H9 (cell line): ENCODE results near the gene CPAMD8. TPM values are rescaled to one million over a fixed set of nuclear protein-coding genes. Genes with fewer than 3 reads are reported as not detected.

Experiments used
- DNase-seq: peaks from one replicate; pipeline ENCODE4 v3.0.0-alpha.2; 2017
- H2AFZ ChIP-seq: one replicate; pipeline ENCODE4 v1.6.1; 2013; ENCODE audit warnings: mild to moderate bottlenecking, low read length, control low read depth, moderate library complexity
- H2AK5ac ChIP-seq: 2 replicates; pipeline ENCODE4 v1.6.1; 2013; ENCODE audit warnings: low read length, control low read depth, mixed read lengths; ENCODE audit not compliant: insufficient read length
- H2BK120ac ChIP-seq: one replicate; pipeline ENCODE4 v1.6.1; 2013; ENCODE audit warnings: low read depth, mild to moderate bottlenecking, low read length, control low read depth, inconsistent platforms; ENCODE audit not compliant: poor library complexity, severe bottlenecking
- H2BK12ac ChIP-seq: 2 replicates; pipeline ENCODE4 v1.6.1; 2013; ENCODE audit warnings: low read length, control low read depth, mixed read lengths, low read depth; ENCODE audit not compliant: insufficient read length
- H2BK15ac ChIP-seq: 2 replicates; pipeline ENCODE4 v1.6.1; 2013; ENCODE audit warnings: low read depth, low read length, control low read depth
- H2BK20ac ChIP-seq: one replicate; pipeline ENCODE4 v1.6.1; 2013; ENCODE audit warnings: low read depth, mild to moderate bottlenecking, low read length, control low read depth, inconsistent platforms; ENCODE audit not compliant: poor library complexity, severe bottlenecking
- H2BK5ac ChIP-seq: 2 replicates; pipeline ENCODE4 v1.6.1; 2013; ENCODE audit warnings: low read length, control low read depth, mixed read lengths; ENCODE audit not compliant: insufficient read length
- H3K14ac ChIP-seq: 2 replicates; pipeline ENCODE4 v1.6.1; 2013; ENCODE audit warnings: low read length, control low read depth; ENCODE audit not compliant: insufficient read depth
- H3K18ac ChIP-seq: 2 replicates; pipeline ENCODE4 v1.6.1; 2013; ENCODE audit warnings: low read depth, mild to moderate bottlenecking, mixed read lengths, low read length, control low read depth; ENCODE audit not compliant: insufficient read length
- H3K23ac ChIP-seq: 2 replicates; pipeline ENCODE4 v1.6.1; 2013; ENCODE audit warnings: low read length, control low read depth, mixed read lengths, low read depth; ENCODE audit not compliant: insufficient read length
- H3K23me2 ChIP-seq: 2 replicates; pipeline ENCODE4 v1.6.1; 2013; ENCODE audit warnings: low read depth, mild to moderate bottlenecking, mixed read lengths, low read length, control low read depth; ENCODE audit not compliant: insufficient read length, poor library complexity, severe bottlenecking
- H3K27ac ChIP-seq: 2 replicates; pipeline ENCODE4 v1.5.1; 2013; ENCODE audit warnings: low read length, control low read depth, mixed read lengths, low read depth; ENCODE audit not compliant: insufficient read length
- H3K27me3 ChIP-seq: 2 replicates; pipeline ENCODE4 v1.6.1; 2013; ENCODE audit warnings: low read length, control low read depth, inconsistent platforms; ENCODE audit not compliant: insufficient read depth
- H3K4ac ChIP-seq: 2 replicates; pipeline ENCODE4 v1.6.1; 2013; ENCODE audit warnings: low read depth, mild to moderate bottlenecking, control low read depth, inconsistent platforms, low read length, moderate library complexity
- H3K4me1 ChIP-seq: 2 replicates; pipeline ENCODE4 v1.6.1; 2013; ENCODE audit warnings: low read length, control low read depth, inconsistent platforms; ENCODE audit not compliant: insufficient read depth
- H3K4me2 ChIP-seq: 2 replicates; pipeline ENCODE4 v1.6.1; 2013; ENCODE audit warnings: low read length, control low read depth, mixed read lengths; ENCODE audit not compliant: insufficient read length, insufficient read depth
- H3K56ac ChIP-seq: 2 replicates; pipeline ENCODE4 v1.6.1; 2013; ENCODE audit warnings: low read depth, mild to moderate bottlenecking, mixed read lengths, low read length, control low read depth; ENCODE audit not compliant: insufficient read length
- H3K79me1 ChIP-seq: 2 replicates; pipeline ENCODE4 v1.6.1; 2013; ENCODE audit warnings: low read depth, mild to moderate bottlenecking, moderate library complexity, low read length, control low read depth, inconsistent platforms; ENCODE audit not compliant: insufficient read depth, poor library complexity, severe bottlenecking
- H3K79me2 ChIP-seq: 2 replicates; pipeline ENCODE4 v1.6.1; 2013; ENCODE audit warnings: low read length, control low read depth, inconsistent platforms; ENCODE audit not compliant: insufficient read depth
- H3K9ac ChIP-seq: 2 replicates; pipeline ENCODE4 v1.6.1; 2013; ENCODE audit warnings: low read length, control low read depth, mixed read lengths; ENCODE audit not compliant: insufficient read length; ENCODE audit errors: extremely low read depth
- H3K9me3 ChIP-seq: one replicate; pipeline ENCODE4 v1.6.1; 2013; ENCODE audit warnings: low read depth, low read length, inconsistent platforms; ENCODE audit not compliant: control insufficient read depth
- H3T11ph ChIP-seq: one replicate; pipeline ENCODE4 v1.6.1; 2013; ENCODE audit warnings: mild to moderate bottlenecking, low read length, control low read depth, inconsistent platforms
- H4K20me1 ChIP-seq: one replicate; pipeline ENCODE4 v1.6.1; 2013; ENCODE audit not compliant: control insufficient read depth, insufficient read length, insufficient read depth
- H4K5ac ChIP-seq: 2 replicates; pipeline ENCODE4 v1.6.1; 2013; ENCODE audit warnings: low read depth, mild to moderate bottlenecking, mixed read lengths, low read length, control low read depth; ENCODE audit not compliant: insufficient read length
- H4K8ac ChIP-seq: replicated peaks from 2 replicates; pipeline ENCODE4 v1.6.1; 2013; ENCODE audit warnings: low read length, control low read depth, mixed read lengths, low read depth; ENCODE audit not compliant: insufficient read length
- H4K91ac ChIP-seq: 2 replicates; pipeline ENCODE4 v1.6.1; 2013; ENCODE audit warnings: low read depth, mild to moderate bottlenecking, moderate library complexity, mixed read lengths, low read length, control low read depth; ENCODE audit not compliant: insufficient read length
- H3K27ac Mint-ChIP-seq, 3 experiments: 2 replicates in 2 of 3; 3 replicates in 1 of 3; pipeline ENCODE4 v1.8.0; 2020 to 2021; ENCODE audit warnings: mixed read lengths in 3 of 3, mild to moderate bottlenecking in 1 of 3, moderate library complexity in 1 of 3
- H3K27me3 Mint-ChIP-seq: 2 replicates; pipeline ENCODE4 v1.8.0; 2021; ENCODE audit warnings: low read depth, mild to moderate bottlenecking, moderate library complexity, mixed read lengths
- H3K36me3 Mint-ChIP-seq, 3 experiments: 2 replicates in 2 of 3; 3 replicates in 1 of 3; pipeline ENCODE4 v1.8.0; 2020 to 2021; ENCODE audit warnings: low read depth in 3 of 3, mixed read lengths in 3 of 3; ENCODE audit not compliant: insufficient read depth in 1 of 3
- H3K4me1 Mint-ChIP-seq, 2 experiments: 2 replicates each; pipeline ENCODE4 v1.8.0; 2020; ENCODE audit warnings: mixed read lengths in 2 of 2
- H3K4me3 Mint-ChIP-seq, 2 experiments: 2 replicates in 1 of 2; 3 replicates in 1 of 2; pipeline ENCODE4 v1.8.0; 2020 to 2021; ENCODE audit warnings: mild to moderate bottlenecking in 2 of 2, mixed read lengths in 2 of 2, moderate library complexity in 1 of 2
- H3K9me3 Mint-ChIP-seq, 2 experiments: 2 replicates in 1 of 2; 3 replicates in 1 of 2; pipeline ENCODE4 v1.8.0; 2020; ENCODE audit warnings: mild to moderate bottlenecking in 2 of 2, mixed read lengths in 2 of 2, moderate library complexity in 1 of 2
- CTCF ChIP-seq: fragments of 200-600 bp; sonication (generic); conservative IDR thresholded peaks from 3 replicates; pipeline ENCODE4 v1.8.0; 2021; ENCODE audit warnings: antibody characterized with exemption, mild to moderate bottlenecking
- WGBS: extraction: QIAGEN DNeasy Blood & Tissue Kit; methylation state at CpG from one replicate; pipeline ENCODE4 v1.1.7; 2013; ENCODE audit warnings: missing lambda C conversion rate, low lambda C conversion rate, mixed read lengths; ENCODE audit not compliant: insufficient read length; ENCODE audit errors: extremely low coverage; 5-methylcytosine and 5-hydroxymethylcytosine counted together
- total RNA-seq: library from RNA; stranded (reverse); gene quantifications from 2 replicates; pipeline ENCODE4 v1.2.1, GENCODE V29; 2021

CPAMD8 gene
- total RNA-seq, 1 experiment from 2014 or later: 12.0 TPM

- H3K18ac ChIP-seq: no peak overlapping the region
- H4K8ac ChIP-seq: no peak overlapping the region
- H2AFZ ChIP-seq: no peak overlapping the region
- no peak overlapping the region for H4K91ac ChIP-seq
- no peaks in the 10 kb centered on the region for H3K79me2 ChIP-seq
- no peaks in the 10 kb centered on the region for H3K27me3 Mint-ChIP-seq
- no peak overlapping the region for H3T11ph ChIP-seq
- no peak overlapping the region for H2BK12ac ChIP-seq
- H3K36me3 Mint-ChIP-seq: peaks cover 51 to 91% (median 82%) of the 10 kb centered on the region in 3 experiments; a peak in 6 of 7 replicates
- no peak overlapping the region for H2BK120ac ChIP-seq
- peaks cover 3% of the 10 kb centered on the region for H3K79me1 ChIP-seq
- H2BK20ac ChIP-seq: no peak overlapping the region
- WGBS: no CpG with 5 or more reads among the region's 16 CpGs
- no peak overlapping the region for H2BK5ac ChIP-seq
- no peak overlapping the region for H3K14ac ChIP-seq
- peaks cover 4 to 10% of the 10 kb centered on the region in 2 experiments for H3K4me1 Mint-ChIP-seq
- H3K4me2 ChIP-seq: no peak overlapping the region
- TF ChIP-seq CTCF: no peak
- no peak overlapping the region for H4K5ac ChIP-seq
- DNase-seq: no peak
- H3K4ac ChIP-seq: no peak overlapping the region
- no peak overlapping the region for H3K23ac ChIP-seq
- no peaks in the 10 kb centered on the region for H3K4me1 ChIP-seq
- no peaks in the 10 kb centered on the region for H3K9me3 Mint-ChIP-seq
- no peak overlapping the region for H3K4me3 Mint-ChIP-seq
- H3K27me3 ChIP-seq: no peaks in the 10 kb centered on the region
- H3K23me2 ChIP-seq: no peaks in the 10 kb centered on the region
- no peak overlapping the region for H3K27ac ChIP-seq
- H3K56ac ChIP-seq: no peak overlapping the region
- H3K9me3 ChIP-seq: no peaks in the 10 kb centered on the region
- no peaks in the 10 kb centered on the region for H4K20me1 ChIP-seq
- no peak overlapping the region for H2AK5ac ChIP-seq
- H3K9ac ChIP-seq: no peak overlapping the region
- no peak overlapping the region for H2BK15ac ChIP-seq
- no peak overlapping the region for H3K27ac Mint-ChIP-seq
Measured at GRCh38 chr19:16846901-16847300, 179.7 kb downstream of the CPAMD8 start.

Other genes with a start within 250 kb of the CPAMD8 start
- gene SIN3B, start 197.4 kb downstream of the CPAMD8 start, total RNA-seq: 72.5 and 72.7 TPM in 2 replicates
- not detected in 2 replicates for gene F2RL3, start 137.8 kb downstream of the CPAMD8 start, total RNA-seq
- 27.8 and 29.4 TPM in 2 replicates for gene HAUS8, start 48.6 kb upstream of the CPAMD8 start, total RNA-seq
- gene MYO9B, start 49.0 kb upstream of the CPAMD8 start, total RNA-seq: 58.5 and 58.6 TPM in 2 replicates
- gene USE1, start 188.5 kb upstream of the CPAMD8 start, total RNA-seq: 14.8 and 16.2 TPM in 2 replicates
- 25.7 and 26.4 TPM in 2 replicates for gene OCEL1, start 199.4 kb upstream of the CPAMD8 start, total RNA-seq
- 134 and 137 TPM in 2 replicates for gene NR2F6, start 219.1 kb upstream of the CPAMD8 start, total RNA-seq
- 6.4 and 6.7 TPM in 2 replicates for gene USHBP1, start 237.9 kb upstream of the CPAMD8 start, total RNA-seq
- gene BABAM1, start 240.6 kb upstream of the CPAMD8 start, total RNA-seq: 125 and 130 TPM in 2 replicates